HepG2 (cell line): ENCODE measurements around the gene GAL3ST2. TPM values are rescaled to one million over a fixed set of nuclear protein-coding genes. Genes with fewer than 3 reads are reported as not detected.

ENCODE experiments used
- AKNA ChIP-seq: sonication (generic); formaldehyde crosslinking; IDR thresholded peaks from 2 replicates; pipeline ENCODE4 v1.4.0; 2020; ENCODE audit warnings: missing genetic modification reagents, borderline replicate concordance
- CREBL2 ChIP-seq: sonication (generic); formaldehyde crosslinking; IDR thresholded peaks from 2 replicates; pipeline ENCODE4 v1.8.1; 2023; ENCODE audit warnings: missing genetic modification reagents, mild to moderate bottlenecking, borderline replicate concordance
- DRAP1 ChIP-seq: IDR thresholded peaks from 2 replicates; pipeline ENCODE4 v1.6.1; 2016; ENCODE audit warnings: missing genetic modification reagents, missing compliant biosample characterization
- EP300 ChIP-seq, 3 experiments: sonication (generic) in 1 of 3; formaldehyde crosslinking in 1 of 3; IDR thresholded peaks; 2 replicates each; pipeline versions ENCODE4 v1.5.1 to v1.6.1; 2011 to 2020; ENCODE audit warnings: low read depth in 2 of 3, low read length in 2 of 3, borderline replicate concordance in 1 of 3, improper control_type of control experiment in 1 of 3, mild to moderate bottlenecking in 1 of 3, missing genetic modification reagents in 1 of 3, moderate library complexity in 1 of 3
- ESRRA ChIP-seq: sonication (generic); formaldehyde crosslinking; IDR thresholded peaks from 2 replicates; pipeline ENCODE4 v1.5.1; 2020; ENCODE audit warnings: mild to moderate bottlenecking, low read depth, missing genetic modification reagents
- FOXP4 ChIP-seq: sonication (generic); formaldehyde crosslinking; IDR thresholded peaks from 2 replicates; pipeline ENCODE4 v1.4.0; 2020; ENCODE audit warnings: missing genetic modification reagents
- GABPB1 ChIP-seq: IDR thresholded peaks from 2 replicates; pipeline ENCODE4 v1.6.1; 2016; ENCODE audit warnings: mild to moderate bottlenecking, missing genetic modification reagents, moderate library complexity, missing compliant biosample characterization
- HINFP ChIP-seq: sonication (generic); formaldehyde crosslinking; IDR thresholded peaks from 2 replicates; pipeline ENCODE4 v1.4.0; 2020; ENCODE audit warnings: low read depth, mild to moderate bottlenecking, missing genetic modification reagents
- HNRNPK ChIP-seq: fragments of 200-400 bp; formaldehyde crosslinking; IDR thresholded peaks from 2 replicates; pipeline ENCODE4 v1.6.1; 2018; ENCODE audit warnings: low read length, low read depth, moderate library complexity, mild to moderate bottlenecking; ENCODE audit not compliant: poor library complexity, severe bottlenecking
- NONO ChIP-seq, 2 experiments: fragments of 450-650 bp in 1 of 2; sonication (generic) in 1 of 2; formaldehyde crosslinking in 1 of 2; IDR thresholded peaks in 1 of 2; conservative IDR thresholded peaks in 1 of 2; 2 replicates each; pipeline versions ENCODE4 v1.6.1 to v1.8.0; 2017 to 2022; ENCODE audit warnings: mild to moderate bottlenecking in 1 of 2, missing genetic modification reagents in 1 of 2, moderate library complexity in 1 of 2
- RNF2 ChIP-seq: fragments of 450-650 bp; conservative IDR thresholded peaks from 2 replicates; pipeline ENCODE4 v1.6.1; 2016; ENCODE audit warnings: low read depth
- ZNF720 ChIP-seq: sonication (generic); formaldehyde crosslinking; IDR thresholded peaks from 2 replicates; pipeline ENCODE4 v1.4.0; 2020; ENCODE audit warnings: missing genetic modification reagents
- ZSCAN21 ChIP-seq: sonication (generic); formaldehyde crosslinking; IDR thresholded peaks from 2 replicates; pipeline ENCODE4 v1.8.0; 2022; ENCODE audit warnings: mild to moderate bottlenecking, missing genetic modification reagents, moderate library complexity, borderline replicate concordance
- ZSCAN22 ChIP-seq: sonication (generic); formaldehyde crosslinking; IDR thresholded peaks from 2 replicates; pipeline ENCODE4 v1.4.0; 2020; ENCODE audit warnings: mild to moderate bottlenecking, missing genetic modification reagents
- polyA plus RNA-seq, 8 experiments: library from polyadenylated mRNA; depleted of rRNA in 3 of 8; stranded (reverse) in 7 of 8; unstranded in 1 of 8; fragments of >200 nt; fragmentation: Illumina TruSeq in 4 of 8; extraction: Trizol in 4 of 8; gene quantifications; 2 replicates each; pipeline versions ENCODE4 v1.2.1 to v1.2.3, GENCODE V29; 2011 to 2016; ENCODE audit warnings: low read depth in 4 of 8, missing spikeins in 1 of 8, mixed read lengths in 1 of 8; ENCODE audit not compliant: insufficient read depth in 1 of 8
- total RNA-seq, 5 experiments: library from RNA; depleted of rRNA; stranded (reverse); fragments of >200 nt; fragmentation: Illumina TruSeq; extraction: Trizol; gene quantifications; 2 replicates each; pipeline ENCODE4 v1.2.3, GENCODE V29; 2016; ENCODE audit warnings: low read depth in 1 of 5
- TF ChIP-seq, protein P1 (sequence below): sonication (generic); formaldehyde crosslinking; IDR thresholded peaks from 2 replicates; pipeline ENCODE4 v1.9.0; 2021; ENCODE audit warnings: missing genetic modification reagents, borderline replicate concordance

Gene GAL3ST2
- total and polyA plus RNA-seq, 2 of the 13 experiments (the other 11 are each of a cell fraction or from before 2014, with no cell fraction given): 0.17 to 0.20 TPM

- TF ChIP-seq FOXP4 (CRISPR knock-in tag) (peak; percentile 76), ZSCAN22 (CRISPR knock-in tag) (0 out of 2 replicates have a peak, but pooled peaks have one; percentile 7), GABPB1 (CRISPR knock-in tag) (peak; percentile 74), HNRNPK (peak; percentile 48), ZSCAN21 (peak; percentile 93), AKNA (CRISPR knock-in tag) (no peak), HINFP (CRISPR knock-in tag) (peak; percentile 5; the same call in 1 of the 2 replicates), NONO (IDR thresholded peaks at IDR 0.05) (no peak), NONO (CRISPR knock-in tag; conservative IDR thresholded peaks at IDR 0.05) (peak; percentile 96), CREBL2 (CRISPR knock-in tag) (peak; percentile 86; the same call in 1 of the 2 replicates), RNF2 (peak; percentile 46; the same call in 1 of the 2 replicates), ESRRA (CRISPR knock-in tag) (peak; percentile 75; the same call in 1 of the 2 replicates), EP300 (IDR thresholded peaks at IDR 0.05; ENCODE audit: low read depth in 2 of 2, low read length in 2 of 2) (peak in 1 of 2 experiments; percentile 78; a peak in 2 of 4 replicates), EP300 (CRISPR knock-in tag; IDR thresholded peaks at IDR 0.05; ENCODE audit: borderline replicate concordance) (peak; percentile 90), ZNF720 (CRISPR knock-in tag) (peak; percentile 56; the same call in 1 of the 2 replicates), DRAP1 (CRISPR knock-in tag) (peak; percentile 95)
- TF ChIP-seq, protein P1, sequence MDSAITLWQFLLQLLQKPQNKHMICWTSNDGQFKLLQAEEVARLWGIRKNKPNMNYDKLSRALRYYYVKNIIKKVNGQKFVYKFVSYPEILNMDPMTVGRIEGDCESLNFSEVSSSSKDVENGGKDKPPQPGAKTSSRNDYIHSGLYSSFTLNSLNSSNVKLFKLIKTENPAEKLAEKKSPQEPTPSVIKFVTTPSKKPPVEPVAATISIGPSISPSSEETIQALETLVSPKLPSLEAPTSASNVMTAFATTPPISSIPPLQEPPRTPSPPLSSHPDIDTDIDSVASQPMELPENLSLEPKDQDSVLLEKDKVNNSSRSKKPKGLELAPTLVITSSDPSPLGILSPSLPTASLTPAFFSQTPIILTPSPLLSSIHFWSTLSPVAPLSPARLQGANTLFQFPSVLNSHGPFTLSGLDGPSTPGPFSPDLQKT: no peak; the same call in 1 of the 2 replicates
Measured at GRCh38 chr2:241770185-241770935, 6.3 kb upstream of the GAL3ST2 start (continued).
